Right ventricle myocardium superior (tissue), 1 donor: ENCODE results near the gene UBE2E2. TPM values are rescaled to one million over a fixed set of nuclear protein-coding genes. Genes with fewer than 3 reads are reported as not detected.
A peak's percentile ranks its signal among the peaks of the same experiment; 100 is the strongest.

Experiments used
- ATAC-seq: fragments of 200-7000 bp; cut with Tn5 transposase; one replicate; pipeline ENCODE4 v1.9.1; 2020; ENCODE audit warnings: mild to moderate bottlenecking; ENCODE audit not compliant: poor library complexity
- DNase-seq: peaks from one replicate; pipeline ENCODE4 v3.0.0-alpha.2; 2020
- intact Hi-C: fragments of 100-400 bp; cut with DNase I; formaldehyde crosslinking; loops from one replicate; pipeline ENCODE4 v1.11.2; 2022
- total RNA-seq: library from RNA; stranded (reverse); fragmentation: NEBNext Ultra II Directional; extraction: Animal tissue kit (Norgen Biotek cat#: 25700); gene quantifications from one replicate; pipeline ENCODE4 v1.2.1, GENCODE V29; 2021
- donor health status: DM: no; HTN: yes; CAD: no; lungs with severe emphysema.

Gene UBE2E2
- total RNA-seq, 1 donor from 2014 or later, result 37.4 TPM

DNA sequence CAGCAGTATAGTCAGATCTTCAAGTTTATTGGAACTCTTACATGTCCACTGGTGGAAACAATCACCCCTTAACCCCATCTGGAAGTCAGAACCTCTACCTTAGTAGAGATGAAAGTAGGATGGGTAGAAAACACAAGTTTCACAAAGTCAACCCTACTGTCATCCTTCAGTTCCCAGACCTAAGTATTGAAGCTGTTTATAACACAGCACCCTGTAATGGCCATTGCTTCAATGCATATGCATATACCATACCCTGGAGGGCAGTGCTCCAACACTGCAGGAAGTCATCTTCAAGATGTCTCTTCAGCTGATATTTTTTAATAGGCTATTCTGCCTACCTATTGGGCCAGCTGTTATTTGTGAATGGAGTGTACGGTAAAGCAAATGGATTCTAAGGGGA, 241.3 kb downstream of the UBE2E2 start:
- no peak for ATAC-seq
- intact Hi-C loops, result no loop called here
- no peak for DNase-seq

DNA sequence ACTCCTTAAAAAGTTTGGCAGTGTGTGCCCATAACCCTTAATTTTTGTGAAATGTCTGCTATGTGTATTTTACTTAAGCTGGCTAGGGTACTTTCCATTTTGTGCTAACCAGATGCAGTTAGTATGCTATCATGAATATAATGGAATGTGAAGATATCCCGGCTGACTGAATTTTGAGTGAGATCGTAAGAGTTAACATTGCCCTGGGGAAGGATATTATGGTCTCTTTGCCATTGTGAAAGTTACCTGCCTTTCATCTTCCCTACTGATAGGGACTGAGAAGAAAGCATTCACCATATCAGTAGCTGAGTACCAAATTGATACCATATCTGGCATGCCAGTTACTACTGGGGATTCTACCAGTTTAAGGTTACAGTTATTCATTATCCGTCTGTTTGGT, 243.2 kb downstream of the UBE2E2 start:
- ATAC-seq (no peak), DNase-seq (no peak)
- intact Hi-C loops, result no loop called here

DNA sequence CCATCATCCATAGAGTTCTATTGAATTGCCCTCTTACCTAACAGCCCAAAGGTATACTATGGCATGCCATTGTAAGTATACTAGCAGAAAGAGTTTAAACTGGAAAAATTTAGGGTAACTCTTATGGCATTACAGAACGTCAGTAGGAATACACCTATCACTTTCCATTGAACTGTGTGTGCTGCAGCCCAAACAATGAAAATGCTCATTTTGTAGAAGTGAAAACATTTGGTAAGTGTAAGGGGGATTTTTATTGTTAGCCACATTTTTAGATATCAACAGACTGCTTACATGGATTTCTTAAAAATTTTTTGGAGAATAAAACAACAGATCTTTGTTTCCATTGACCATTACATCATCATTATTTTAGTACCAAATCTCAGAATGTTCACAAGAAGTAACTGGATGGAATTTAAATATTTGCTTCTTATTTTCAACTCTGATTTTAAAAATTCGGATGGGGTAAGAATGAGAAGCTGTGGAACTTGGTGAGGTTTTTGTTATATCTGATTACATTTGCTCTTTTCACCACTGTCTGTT, 245.9 kb downstream of the UBE2E2 start:
- DNase-seq (no peak), ATAC-seq (peak; percentile 38)
- intact Hi-C loops, result no loop called here

DNA sequence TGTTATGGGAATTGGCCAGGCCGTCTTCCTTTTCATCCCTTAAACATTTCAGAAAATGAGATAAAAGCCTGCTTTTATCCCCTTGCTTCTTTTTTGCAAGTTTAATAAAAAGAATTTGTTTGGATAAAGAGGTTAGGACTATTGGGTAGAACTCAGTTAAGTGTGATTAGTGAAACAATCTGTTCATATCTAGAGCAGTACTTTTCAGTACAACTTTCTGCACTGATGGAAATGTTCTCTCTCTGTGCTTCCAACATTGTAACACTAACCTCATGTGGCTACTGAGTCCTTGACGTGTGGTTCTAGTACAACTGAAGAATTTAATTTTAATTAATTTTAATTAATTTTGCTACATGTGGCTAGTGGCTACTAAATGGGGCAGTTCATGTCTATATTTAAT, 246.9 kb downstream of the UBE2E2 start:
- DNase-seq, result no peak
- peak; percentile 66 for ATAC-seq
- intact Hi-C loops, result no loop called here

- DNase-seq (no peak), ATAC-seq (no peak)
- intact Hi-C loops, result no loop called here
Observed at GRCh38 chr3:23450806-23451205, 247.7 kb downstream of the UBE2E2 start.

GRCh38 chr3:23452408-23452807, 249.3 kb downstream of the UBE2E2 start:
- DNase-seq, result no peak
- intact Hi-C loops, result no loop called here
- ATAC-seq, result no peak

DNA sequence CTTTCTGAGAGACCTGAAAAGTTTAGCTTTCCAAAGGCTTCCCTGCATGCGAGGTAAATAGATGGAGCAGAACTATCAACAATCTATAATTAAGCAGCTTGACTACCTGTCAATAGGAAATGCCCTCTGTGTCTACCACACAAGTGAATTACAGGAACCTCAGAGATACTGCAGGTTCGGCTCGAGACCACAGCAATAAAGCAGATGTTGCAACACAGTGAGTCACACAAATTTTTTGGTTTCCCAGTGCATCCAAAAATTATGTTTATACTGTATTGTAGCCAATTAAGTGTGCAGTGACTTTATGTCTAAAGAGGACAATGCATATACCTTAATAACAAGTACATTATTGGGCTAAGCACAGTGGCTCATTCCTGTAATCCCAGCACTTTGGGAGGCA, 252.0 kb downstream of the UBE2E2 start:
- ATAC-seq, result peak; percentile 61
- intact Hi-C loops, result no loop called here
- DNase-seq, result no peak

GRCh38 chr3:23455775-23456174, 252.6 kb downstream of the UBE2E2 start:
- intact Hi-C loops, result no loop called here
- ATAC-seq (peak; percentile 51), DNase-seq (no peak)

- intact Hi-C loops, result no loop called here
- ATAC-seq (no peak), DNase-seq (no peak)
Observed at GRCh38 chr3:23457697-23458096, 254.6 kb downstream of the UBE2E2 start.

DNA sequence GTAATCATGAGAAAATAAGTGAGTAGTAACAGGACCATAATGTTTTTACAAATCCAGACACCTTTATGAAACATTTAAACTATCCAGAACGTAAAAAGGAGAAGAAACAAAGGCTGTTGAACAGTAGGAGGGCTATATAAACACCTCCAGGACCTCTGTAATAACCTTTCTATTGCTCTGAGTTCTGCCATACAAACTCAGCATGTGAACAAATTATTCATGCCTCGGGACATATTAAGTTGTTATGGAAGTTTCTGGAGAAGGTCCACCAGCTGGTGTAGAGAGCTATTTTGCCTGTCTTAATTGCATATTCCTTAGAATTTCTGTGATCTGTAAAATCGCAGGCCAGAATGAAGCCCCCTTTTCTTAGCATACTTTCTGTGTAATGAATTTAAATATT, 256.3 kb downstream of the UBE2E2 start:
- intact Hi-C loops, result no loop called here
- ATAC-seq, result no peak

GRCh38 chr3:23459889-23460546, 256.9 kb downstream of the UBE2E2 start:
- DNase-seq, result no peak
- intact Hi-C loops, result no loop called here
- peak; percentile 93 for ATAC-seq

More for the DNA sequence above, 256.3 kb downstream of the UBE2E2 start:
- DNase-seq, result no peak

GRCh38 chr3:23461069-23461468, 257.9 kb downstream of the UBE2E2 start:
- no peak for DNase-seq
- intact Hi-C loops, result no loop called here
- ATAC-seq, result no peak

- no peak for DNase-seq
- ATAC-seq, result no peak
- intact Hi-C loops, result no loop called here
Observed at GRCh38 chr3:23463791-23464190, 260.7 kb downstream of the UBE2E2 start.

DNA sequence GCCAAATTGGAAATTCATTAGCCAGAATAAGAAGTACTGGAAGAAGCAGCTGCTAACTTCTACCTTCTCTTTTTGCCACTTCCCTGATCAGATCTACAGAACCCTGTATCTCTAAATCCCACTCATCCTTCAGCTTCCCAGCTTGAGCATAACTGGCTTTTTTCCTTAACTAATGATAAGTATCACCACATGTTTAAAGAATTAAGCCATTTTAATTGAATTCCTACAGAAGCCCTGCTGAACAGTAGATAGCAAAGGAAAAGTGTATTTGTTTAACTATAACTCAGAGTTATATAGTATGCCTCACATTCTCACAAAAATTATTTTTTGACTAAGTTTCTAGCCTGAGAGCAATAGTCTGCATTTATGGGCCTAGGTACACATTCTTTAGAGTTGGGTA, 262.4 kb downstream of the UBE2E2 start:
- DNase-seq, result no peak
- intact Hi-C loops, result no loop called here
- ATAC-seq, result no peak

DNA sequence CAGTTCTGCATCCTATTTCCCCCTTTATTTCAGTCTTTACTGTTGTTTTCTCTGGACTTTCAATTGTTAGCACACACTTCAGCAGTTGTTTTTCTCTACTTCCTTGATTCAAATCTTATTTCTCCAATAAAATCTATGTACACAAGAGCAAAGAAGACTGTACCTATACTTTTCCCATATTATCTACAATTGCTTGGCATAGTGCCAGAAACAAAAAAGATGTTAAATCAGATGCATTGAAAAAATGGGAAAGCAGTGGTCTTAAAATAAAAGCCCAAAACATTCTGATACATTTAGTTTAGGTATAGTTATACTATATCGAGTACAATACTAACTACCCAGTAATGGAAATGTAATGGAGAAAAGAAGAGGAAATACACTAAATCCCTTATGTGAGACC, 265.1 kb downstream of the UBE2E2 start:
- DNase-seq (no peak), ATAC-seq (no peak)
- intact Hi-C loops, result no loop called here

DNA sequence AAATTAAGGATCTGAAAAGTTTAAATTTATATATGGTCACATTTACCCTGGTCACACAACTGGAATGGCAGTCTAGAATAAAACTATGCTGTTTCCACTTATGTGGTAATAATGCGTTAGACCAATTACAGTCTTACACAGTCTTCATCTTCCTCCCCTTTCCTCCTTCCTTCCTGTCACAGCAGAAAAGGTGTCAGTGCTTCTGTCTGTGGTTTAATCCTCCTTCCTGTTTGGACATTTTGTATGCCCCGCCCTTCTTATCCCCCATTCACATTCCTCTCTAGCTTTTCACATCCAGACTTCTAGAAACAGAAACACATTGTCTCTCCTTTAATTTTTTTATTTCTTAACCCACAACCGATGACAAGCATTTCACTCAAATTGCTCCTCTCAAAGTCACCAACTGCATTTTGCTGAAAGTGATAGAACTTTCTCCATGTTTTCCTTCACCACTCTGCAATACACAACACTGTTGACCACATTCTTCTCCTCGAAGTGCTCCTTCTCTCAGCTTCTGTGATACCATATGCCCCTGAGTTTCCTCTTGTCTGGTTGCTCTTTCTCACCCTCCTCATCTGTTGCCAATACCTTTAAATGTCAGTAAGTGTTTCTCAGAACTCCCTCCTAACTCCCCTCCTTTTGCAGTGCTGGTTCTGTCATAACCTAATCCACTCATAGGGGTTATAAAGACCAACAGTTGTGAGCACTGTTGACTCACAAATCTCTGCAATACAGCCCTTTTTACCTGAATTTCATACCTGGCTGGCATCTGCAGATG, 271.6 kb downstream of the UBE2E2 start:
- intact Hi-C loops, result no loop called here
- ATAC-seq (no peak), DNase-seq (no peak)

- intact Hi-C loops, result no loop called here
Observed at GRCh38 chr3:23475446-23475845, 272.3 kb downstream of the UBE2E2 start.

GRCh38 chr3:23479026-23479425, 275.9 kb downstream of the UBE2E2 start:
- no peak for ATAC-seq
- DNase-seq, result no peak
- intact Hi-C loops, result no loop called here

More at GRCh38 chr3:23475446-23475845, 272.3 kb downstream of the UBE2E2 start:
- no peak for ATAC-seq
- DNase-seq, result no peak

DNA sequence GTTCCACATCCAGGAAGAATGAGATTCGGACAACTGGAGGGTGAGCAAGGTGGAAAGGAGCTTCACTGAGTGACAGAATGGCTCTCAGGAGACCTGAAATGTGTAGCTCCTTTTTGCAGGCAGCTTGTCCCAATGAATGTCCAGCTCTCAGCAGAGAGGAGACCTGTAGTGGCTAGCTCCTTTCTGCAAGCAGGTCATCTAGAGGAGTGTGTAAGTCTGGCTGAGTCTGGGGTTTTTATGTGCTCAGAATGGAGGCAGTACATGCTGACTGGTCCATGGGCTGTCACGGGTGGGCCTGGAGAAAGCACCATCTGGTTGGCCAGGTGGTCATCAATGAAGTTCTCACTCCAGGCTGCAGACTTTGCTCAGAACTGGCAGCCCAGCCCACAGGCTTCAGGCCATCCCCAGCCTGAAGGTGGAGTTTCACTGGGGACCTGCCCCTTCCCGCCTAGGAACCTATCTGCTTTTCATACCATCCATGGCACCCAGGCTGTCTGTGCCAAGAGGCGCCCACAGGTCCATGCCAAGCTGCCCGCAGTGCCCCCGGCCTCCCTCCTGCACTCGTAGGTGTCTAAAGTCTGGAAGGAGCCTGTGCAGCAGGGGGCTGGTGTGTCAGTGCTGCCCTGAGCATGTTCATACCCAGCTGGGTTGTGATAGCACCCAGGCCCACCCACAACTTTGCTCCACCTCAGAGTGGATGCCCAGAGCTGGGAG, 276.6 kb downstream of the UBE2E2 start:
- intact Hi-C loops, result no loop called here
- DNase-seq (no peak), ATAC-seq (no peak)

GRCh38 chr3:23480329-23480714, 277.2 kb downstream of the UBE2E2 start:
- no peak for ATAC-seq
- no peak for DNase-seq
- intact Hi-C loops, result no loop called here
